ENCODE results near the gene FOXP1.

DNA sequence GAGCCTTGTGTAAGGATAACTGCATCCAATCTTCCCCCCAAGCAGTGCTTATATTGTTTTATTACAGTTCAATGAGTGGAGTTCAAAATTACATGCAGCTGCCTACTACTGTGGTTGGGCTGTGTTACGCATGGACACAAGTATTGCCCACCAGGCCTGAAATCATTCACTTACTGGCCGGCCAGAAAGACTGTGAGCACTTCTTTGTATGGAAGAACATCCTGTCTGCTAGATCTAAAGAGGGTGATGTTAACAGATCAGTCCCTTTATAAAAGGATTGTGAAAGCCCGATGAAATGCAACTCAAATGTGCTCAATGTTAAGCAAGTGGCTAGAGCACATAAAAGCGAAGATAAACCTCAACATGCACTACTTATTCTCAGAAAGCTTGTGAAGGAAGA, 132.5 kb downstream of the FOXP1 start:
- TF ChIP-seq, protein P1, sequence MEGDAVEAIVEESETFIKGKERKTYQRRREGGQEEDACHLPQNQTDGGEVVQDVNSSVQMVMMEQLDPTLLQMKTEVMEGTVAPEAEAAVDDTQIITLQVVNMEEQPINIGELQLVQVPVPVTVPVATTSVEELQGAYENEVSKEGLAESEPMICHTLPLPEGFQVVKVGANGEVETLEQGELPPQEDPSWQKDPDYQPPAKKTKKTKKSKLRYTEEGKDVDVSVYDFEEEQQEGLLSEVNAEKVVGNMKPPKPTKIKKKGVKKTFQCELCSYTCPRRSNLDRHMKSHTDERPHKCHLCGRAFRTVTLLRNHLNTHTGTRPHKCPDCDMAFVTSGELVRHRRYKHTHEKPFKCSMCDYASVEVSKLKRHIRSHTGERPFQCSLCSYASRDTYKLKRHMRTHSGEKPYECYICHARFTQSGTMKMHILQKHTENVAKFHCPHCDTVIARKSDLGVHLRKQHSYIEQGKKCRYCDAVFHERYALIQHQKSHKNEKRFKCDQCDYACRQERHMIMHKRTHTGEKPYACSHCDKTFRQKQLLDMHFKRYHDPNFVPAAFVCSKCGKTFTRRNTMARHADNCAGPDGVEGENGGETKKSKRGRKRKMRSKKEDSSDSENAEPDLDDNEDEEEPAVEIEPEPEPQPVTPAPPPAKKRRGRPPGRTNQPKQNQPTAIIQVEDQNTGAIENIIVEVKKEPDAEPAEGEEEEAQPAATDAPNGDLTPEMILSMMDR (conservative IDR thresholded peaks at IDR 0.05; ENCODE audit: low read depth, low read length) = no peak
- TF ChIP-seq EZH2 (IDR thresholded peaks at IDR 0.05; ENCODE audit: borderline replicate concordance, low read depth, low read length, poor library complexity, severe bottlenecking) = no peak
